HFF-Myc (cell line): ENCODE results near the gene SLC37A2.
"Not testable (repeated sequence)": the region's sequence is repeated elsewhere in the genome, so short reads cannot be mapped to it uniquely, and the experiment has no call there.

Experiments used
- DNase-seq: peaks from one replicate; pipeline ENCODE4 v3.0.0-alpha.2; 2011; ENCODE audit warnings: low read depth; ENCODE audit errors: extremely low read depth
- H3K4me3 ChIP-seq: replicated peaks from 2 replicates; pipeline ENCODE4 v1.5.1; 2011; ENCODE audit warnings: low read depth, mild to moderate bottlenecking, control low read depth, low read length
- TF ChIP-seq, protein P1 (sequence below): IDR thresholded peaks from 2 replicates; pipeline ENCODE4 v1.5.1; 2012; ENCODE audit warnings: mild to moderate bottlenecking, low read depth, low read length, control low read depth; ENCODE audit errors: missing control alignments

SLC37A2 gene

DNA sequence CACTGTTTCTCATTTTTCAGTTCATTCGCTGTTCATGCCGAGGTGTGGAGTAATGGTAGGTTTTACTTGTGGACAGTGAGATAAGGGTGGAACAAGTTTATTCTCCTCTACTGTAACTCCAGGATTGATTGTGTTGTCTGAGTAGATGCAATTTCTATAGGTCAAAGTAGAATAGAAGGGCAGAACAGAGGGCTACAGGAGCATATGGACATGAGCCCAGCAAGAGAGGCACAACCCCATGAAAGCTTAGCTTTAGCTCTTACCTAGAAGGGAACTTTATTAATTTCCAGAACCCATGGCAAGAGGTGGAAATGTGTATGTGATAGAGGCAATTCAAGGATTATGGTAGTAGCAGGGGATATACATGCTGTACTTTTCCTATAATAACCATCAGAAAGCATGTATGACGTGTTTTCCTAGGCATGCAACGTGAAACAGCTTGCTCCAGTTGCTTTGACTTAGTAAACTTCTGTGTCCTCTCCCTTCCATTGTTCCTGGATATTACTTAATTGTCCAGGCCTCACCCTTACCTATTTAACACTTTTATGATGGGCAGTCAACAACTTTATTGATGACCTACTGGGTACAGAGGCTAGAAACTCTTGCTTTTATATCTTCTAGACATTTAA lies 13.8 kb upstream of the SLC37A2 start:
- no peak overlapping the region for H3K4me3 ChIP-seq
- no peak for DNase-seq
- TF ChIP-seq, protein P1, sequence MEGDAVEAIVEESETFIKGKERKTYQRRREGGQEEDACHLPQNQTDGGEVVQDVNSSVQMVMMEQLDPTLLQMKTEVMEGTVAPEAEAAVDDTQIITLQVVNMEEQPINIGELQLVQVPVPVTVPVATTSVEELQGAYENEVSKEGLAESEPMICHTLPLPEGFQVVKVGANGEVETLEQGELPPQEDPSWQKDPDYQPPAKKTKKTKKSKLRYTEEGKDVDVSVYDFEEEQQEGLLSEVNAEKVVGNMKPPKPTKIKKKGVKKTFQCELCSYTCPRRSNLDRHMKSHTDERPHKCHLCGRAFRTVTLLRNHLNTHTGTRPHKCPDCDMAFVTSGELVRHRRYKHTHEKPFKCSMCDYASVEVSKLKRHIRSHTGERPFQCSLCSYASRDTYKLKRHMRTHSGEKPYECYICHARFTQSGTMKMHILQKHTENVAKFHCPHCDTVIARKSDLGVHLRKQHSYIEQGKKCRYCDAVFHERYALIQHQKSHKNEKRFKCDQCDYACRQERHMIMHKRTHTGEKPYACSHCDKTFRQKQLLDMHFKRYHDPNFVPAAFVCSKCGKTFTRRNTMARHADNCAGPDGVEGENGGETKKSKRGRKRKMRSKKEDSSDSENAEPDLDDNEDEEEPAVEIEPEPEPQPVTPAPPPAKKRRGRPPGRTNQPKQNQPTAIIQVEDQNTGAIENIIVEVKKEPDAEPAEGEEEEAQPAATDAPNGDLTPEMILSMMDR, result no peak

GRCh38 chr11:125052047-125052446 lies 11.1 kb upstream of the SLC37A2 start:
- no peak for DNase-seq
- TF ChIP-seq, protein P1, result no peak
- H3K4me3 ChIP-seq, result no peak overlapping the region

DNA sequence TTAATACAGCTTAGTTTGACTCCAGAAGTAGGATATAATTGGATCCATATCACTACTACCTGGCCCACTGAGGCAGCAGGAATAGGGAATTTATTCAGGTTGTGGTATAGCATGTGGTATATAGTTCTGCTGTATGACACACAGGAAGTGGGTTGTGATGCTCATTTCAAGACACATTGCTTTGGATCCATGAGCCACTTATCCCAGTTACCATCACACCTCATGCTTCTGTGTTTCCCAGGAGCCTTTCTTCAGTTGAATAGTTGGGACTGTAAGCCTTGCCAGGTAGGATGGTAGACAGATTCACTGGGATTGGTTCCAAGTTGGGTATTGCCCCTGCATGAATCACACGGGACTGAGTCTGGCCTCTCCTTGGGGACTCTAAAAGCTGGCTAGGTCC lies 9.9 kb upstream of the SLC37A2 start:
- H3K4me3 ChIP-seq, result no peak overlapping the region
- TF ChIP-seq, protein P1, result no peak
- no peak for DNase-seq

- no peak overlapping the region for H3K4me3 ChIP-seq
- no peak for DNase-seq
- TF ChIP-seq, protein P1, result no peak
Observed at GRCh38 chr11:125055107-125055715, 7.9 kb upstream of the SLC37A2 start.

- H3K4me3 ChIP-seq, result not testable (repeated sequence)
Observed at GRCh38 chr11:125056111-125056510, 7.0 kb upstream of the SLC37A2 start.

GRCh38 chr11:125056931-125057692 lies 6.0 kb upstream of the SLC37A2 start:
- TF ChIP-seq, protein P1, result no peak
- DNase-seq, result no peak
- H3K4me3 ChIP-seq, result no peak overlapping the region

More at GRCh38 chr11:125056111-125056510, 7.0 kb upstream of the SLC37A2 start:
- DNase-seq, result not testable (repeated sequence)

- TF ChIP-seq, protein P1, result no peak
- no peak overlapping the region for H3K4me3 ChIP-seq
- DNase-seq, result no peak
Observed at GRCh38 chr11:125057693-125058016, 5.5 kb upstream of the SLC37A2 start.
